GM21529 (cell line): ENCODE results near the gene CPAMD8.

ENCODE experiments used
- ATAC-seq: cut with Tn5 transposase; IDR thresholded peaks from one replicate; pipeline ENCODE4 v1.9.1; 2021; ENCODE audit not compliant: unreplicated experiment

CPAMD8 gene

GRCh38 chr19:16849168-16849567 lies 177.4 kb downstream of the CPAMD8 start:
- ATAC-seq: no peak

GRCh38 chr19:16847430-16847829 lies 179.2 kb downstream of the CPAMD8 start:
- ATAC-seq: no peak

- no peak for ATAC-seq
Observed at GRCh38 chr19:16846901-16847300, 179.7 kb downstream of the CPAMD8 start.
